ENCODE measurements around the gene KCNH4.

The KCNH4 gene

GRCh38 chr17:42118126-42118510 is 62.8 kb downstream of the KCNH4 start:
- no peaks in the 10 kb centered on the region for H3K9me3 ChIP-seq (ENCODE audit: control insufficient read depth, insufficient read depth, low read depth, low read length)
- POLR2A ChIA-PET, result interaction anchor here (0.5 to 1.1 kb wide), 4 partner anchors 64 to 289 kb away, joined by 3 to 22 read pairs (median 10); no protein-coding TSS in a partner anchor
- CTCF ChIA-PET, result interaction anchor here (0.6 to 17.1 kb wide), 23 partner anchors 10 to 289 kb away, joined by 3 to 260 read pairs (median 5); partner anchors contain the start of genes CNP, DNAJC7, KCNH4 and NKIRAS2
- TF ChIP-seq PRDM10 (tag by site-specific recombination; IDR thresholded peaks at IDR 0.05) (peak; percentile 85), BCL11A (tag by site-specific recombination; IDR thresholded peaks at IDR 0.05; ENCODE audit: low read depth) (no peak), ZNF530 (tag by site-specific recombination; IDR thresholded peaks at IDR 0.05; ENCODE audit: low read depth) (no peak)
- no peak overlapping the region for H3K27ac ChIP-seq (ENCODE audit: extremely low read depth, low read depth, low read length)
- no peak overlapping the region for H3K4me3 ChIP-seq (ENCODE audit: low read depth, low read length)
- H3K4me1 ChIP-seq (ENCODE audit: control insufficient read depth, insufficient read depth, low read length), result peaks cover 4% of the 10 kb centered on the region; the same call in 1 of the 2 replicates
- H3K36me3 ChIP-seq (ENCODE audit: control insufficient read depth in 2 of 2, insufficient read depth in 1 of 2, low read length in 2 of 2), result peaks cover 9 to 69% of the 10 kb centered on the region in 2 experiments; a peak in 2 of 3 replicates

DNA sequence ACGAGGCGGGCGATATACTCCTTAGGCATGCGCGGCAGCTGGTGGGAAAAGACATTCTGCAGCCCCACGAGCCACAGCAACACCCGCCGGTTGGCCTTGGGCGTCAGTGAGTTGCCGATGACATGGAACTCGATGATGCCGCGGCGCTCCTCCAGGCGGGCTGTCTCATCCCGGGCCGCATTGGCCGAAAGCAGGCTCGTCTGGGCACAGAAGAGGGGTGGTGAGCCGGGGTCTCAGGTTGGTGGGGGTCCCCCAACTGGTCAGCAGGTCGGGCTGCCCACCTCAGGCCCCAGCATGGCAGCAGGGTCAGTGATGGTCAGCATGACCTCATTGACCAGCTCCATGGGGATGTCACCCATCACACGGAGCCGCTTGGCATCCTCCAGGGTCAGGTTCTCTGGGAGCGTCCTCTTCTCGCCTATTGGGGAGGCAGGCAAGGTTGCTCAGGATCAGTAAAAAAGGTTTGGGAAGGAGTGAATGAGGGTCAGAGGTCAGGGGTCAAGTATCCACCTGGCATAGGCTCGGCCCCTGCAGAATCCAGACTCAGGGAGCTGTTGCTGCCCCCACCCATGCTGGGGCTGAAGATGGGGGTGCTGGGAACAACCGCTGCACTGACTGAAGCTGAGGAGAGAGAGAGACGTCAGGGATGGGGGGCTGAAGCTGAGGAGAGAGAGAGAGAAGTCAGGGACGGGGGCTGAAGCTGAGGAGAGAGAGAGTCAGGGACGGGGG is 63.4 kb downstream of the KCNH4 start:
- Histone ChIP-seq H3K9me3 (ENCODE audit: control insufficient read depth, insufficient read depth, low read depth, low read length) (no peaks in the 10 kb centered on the region), H3K4me3 (ENCODE audit: low read depth, low read length) (no peak overlapping the region), H3K4me1 (ENCODE audit: control insufficient read depth, insufficient read depth, low read length) (peaks cover 4% of the 10 kb centered on the region; the same call in 1 of the 2 replicates), H3K27ac (ENCODE audit: extremely low read depth, low read depth, low read length) (no peak overlapping the region), H3K36me3 (ENCODE audit: control insufficient read depth in 2 of 2, insufficient read depth in 1 of 2, low read length in 2 of 2) (peaks cover 9 to 66% of the 10 kb centered on the region in 2 experiments; a peak in 2 of 3 replicates)
- TF ChIP-seq ZNF169 (tag by site-specific recombination; IDR thresholded peaks at IDR 0.05) (no peak), ZNF621 (tag by site-specific recombination; IDR thresholded peaks at IDR 0.05) (no peak), BCL11B (tag by site-specific recombination; IDR thresholded peaks at IDR 0.05; ENCODE audit: low read depth) (peak; percentile 96), ZNF23 (tag by site-specific recombination; IDR thresholded peaks at IDR 0.05; ENCODE audit: borderline replicate concordance) (no peak), ZNF266 (tag by site-specific recombination; IDR thresholded peaks at IDR 0.05; ENCODE audit: low read depth) (no peak), ZNF221 (tag by site-specific recombination; IDR thresholded peaks at IDR 0.05; ENCODE audit: borderline replicate concordance) (no peak), MZF1 (tag by site-specific recombination; IDR thresholded peaks at IDR 0.05; ENCODE audit: borderline replicate concordance) (no peak), ZNF596 (tag by site-specific recombination; IDR thresholded peaks at IDR 0.05) (0 out of 2 replicates have a peak, but pooled peaks have one; percentile 25), BCL11A (tag by site-specific recombination; IDR thresholded peaks at IDR 0.05; ENCODE audit: low read depth) (peak; percentile 97), ZNF48 (tag by site-specific recombination; IDR thresholded peaks at IDR 0.05) (no peak), ZNF2 (tag by site-specific recombination; IDR thresholded peaks at IDR 0.05) (no peak), ZNF311 (tag by site-specific recombination; IDR thresholded peaks at IDR 0.05; ENCODE audit: borderline replicate concordance) (no peak), ZNF670 (tag by site-specific recombination; IDR thresholded peaks at IDR 0.05; ENCODE audit: low read depth) (no peak), ZNF449 (tag by site-specific recombination; IDR thresholded peaks at IDR 0.05) (peak; percentile 72; the same call in 1 of the 2 replicates)
- TF ChIP-seq, protein P1, sequence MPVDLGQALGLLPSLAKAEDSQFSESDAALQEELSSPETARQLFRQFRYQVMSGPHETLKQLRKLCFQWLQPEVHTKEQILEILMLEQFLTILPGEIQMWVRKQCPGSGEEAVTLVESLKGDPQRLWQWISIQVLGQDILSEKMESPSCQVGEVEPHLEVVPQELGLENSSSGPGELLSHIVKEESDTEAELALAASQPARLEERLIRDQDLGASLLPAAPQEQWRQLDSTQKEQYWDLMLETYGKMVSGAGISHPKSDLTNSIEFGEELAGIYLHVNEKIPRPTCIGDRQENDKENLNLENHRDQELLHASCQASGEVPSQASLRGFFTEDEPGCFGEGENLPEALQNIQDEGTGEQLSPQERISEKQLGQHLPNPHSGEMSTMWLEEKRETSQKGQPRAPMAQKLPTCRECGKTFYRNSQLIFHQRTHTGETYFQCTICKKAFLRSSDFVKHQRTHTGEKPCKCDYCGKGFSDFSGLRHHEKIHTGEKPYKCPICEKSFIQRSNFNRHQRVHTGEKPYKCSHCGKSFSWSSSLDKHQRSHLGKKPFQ (tag by site-specific recombination; IDR thresholded peaks at IDR 0.05), result no peak
- TF ChIP-seq, protein P2, sequence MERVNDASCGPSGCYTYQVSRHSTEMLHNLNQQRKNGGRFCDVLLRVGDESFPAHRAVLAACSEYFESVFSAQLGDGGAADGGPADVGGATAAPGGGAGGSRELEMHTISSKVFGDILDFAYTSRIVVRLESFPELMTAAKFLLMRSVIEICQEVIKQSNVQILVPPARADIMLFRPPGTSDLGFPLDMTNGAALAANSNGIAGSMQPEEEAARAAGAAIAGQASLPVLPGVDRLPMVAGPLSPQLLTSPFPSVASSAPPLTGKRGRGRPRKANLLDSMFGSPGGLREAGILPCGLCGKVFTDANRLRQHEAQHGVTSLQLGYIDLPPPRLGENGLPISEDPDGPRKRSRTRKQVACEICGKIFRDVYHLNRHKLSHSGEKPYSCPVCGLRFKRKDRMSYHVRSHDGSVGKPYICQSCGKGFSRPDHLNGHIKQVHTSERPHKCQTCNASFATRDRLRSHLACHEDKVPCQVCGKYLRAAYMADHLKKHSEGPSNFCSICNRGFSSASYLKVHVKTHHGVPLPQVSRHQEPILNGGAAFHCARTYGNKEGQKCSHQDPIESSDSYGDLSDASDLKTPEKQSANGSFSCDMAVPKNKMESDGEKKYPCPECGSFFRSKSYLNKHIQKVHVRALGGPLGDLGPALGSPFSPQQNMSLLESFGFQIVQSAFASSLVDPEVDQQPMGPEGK (tag by site-specific recombination; IDR thresholded peaks at IDR 0.05), result 0 out of 2 replicates have a peak, but pooled peaks have one; percentile 12
- ChIA-PET POLR2A (interaction anchor here (0.5 to 1.1 kb wide), 4 partner anchors 64 to 289 kb away, joined by 3 to 22 read pairs (median 10); no protein-coding TSS in a partner anchor), CTCF (interaction anchor here (0.5 to 17.1 kb wide), 23 partner anchors 10 to 1782 kb away, joined by 3 to 260 read pairs (median 5); partner anchors contain the start of genes CNP, DNAJC7, KCNH4 and NKIRAS2)
